BJ (cell line): ENCODE results near the gene CUL5. TPM values are rescaled to one million over a fixed set of nuclear protein-coding genes. Genes with fewer than 3 reads are reported as not detected.
"Not testable (repeated sequence)": the region's sequence is repeated elsewhere in the genome, so short reads cannot be mapped to it uniquely, and the experiment has no call there.

Source experiments
- CTCF ChIA-PET: fragments of 350-600 bp; formaldehyde crosslinking; extraction: SDS; loops from one replicate; lab custom pipeline; 2021; ENCODE audit warnings: antibody characterized with exemption, inconsistent platforms; lab: Yijun Ruan, JAX
- POLR2A ChIA-PET: fragments of 300-600 bp; sonication (Branson Sonifier 250); formaldehyde crosslinking; extraction: SDS; loops from one replicate; lab custom pipeline; 2021; ENCODE audit warnings: antibody characterized with exemption; lab: Charles Lee
- DNase-seq: peaks from one replicate; pipeline ENCODE4 v3.0.0-alpha.2; 2011; ENCODE audit warnings: low read depth
- H3K27me3 ChIP-seq: 2 replicates; pipeline ENCODE4 v1.6.0; 2011; ENCODE audit warnings: low read length; ENCODE audit not compliant: control insufficient read depth, insufficient read depth
- H3K36me3 ChIP-seq: 2 replicates; pipeline ENCODE4 v1.5.1; 2011; ENCODE audit warnings: low read length; ENCODE audit not compliant: control insufficient read depth, insufficient read depth
- H3K4me3 ChIP-seq: 2 replicates; pipeline ENCODE4 v1.5.1; 2011; ENCODE audit warnings: low read depth, mild to moderate bottlenecking, control low read depth, low read length
- CTCF ChIP-seq: IDR thresholded peaks from 2 replicates; pipeline ENCODE4 v1.5.1; 2011; ENCODE audit warnings: low read depth, mild to moderate bottlenecking, control low read depth, inconsistent platforms, low read length, moderate library complexity; ENCODE audit not compliant: insufficient read depth
- polyA plus RNA-seq: library from polyadenylated mRNA; depleted of rRNA; stranded (reverse); fragments of >200 nt; gene quantifications from 2 replicates; pipeline ENCODE4 v1.2.3, GENCODE V29; 2011

The CUL5 gene
- polyA plus RNA-seq, 1 experiment = 16.8 TPM

GRCh38 chr11:108122166-108122628 is 113.5 kb downstream of the CUL5 start:
- no peaks in the 10 kb centered on the region for H3K27me3 ChIP-seq
- POLR2A ChIA-PET = no interaction called here
- no peak for DNase-seq
- CTCF ChIA-PET = interaction anchor here (0.7 kb wide), 1 partner anchor 526 kb away, joined by 3 read pairs; no protein-coding TSS in a partner anchor
- no peaks in the 10 kb centered on the region for H3K36me3 ChIP-seq
- peak overlapping the region; percentile 54 for H3K4me3 ChIP-seq
- TF ChIP-seq CTCF = no peak

GRCh38 chr11:108125096-108125495 is 116.4 kb downstream of the CUL5 start:
- ChIA-PET POLR2A (no interaction called here), CTCF (interaction anchor here (0.6 kb wide), 1 partner anchor 96 kb away, joined by 3 read pairs; no protein-coding TSS in a partner anchor)
- no peak for DNase-seq
- TF ChIP-seq CTCF = no peak
- Histone ChIP-seq H3K27me3 (no peaks in the 10 kb centered on the region), H3K4me3 (no peak overlapping the region), H3K36me3 (no peaks in the 10 kb centered on the region)

- TF ChIP-seq CTCF = no peak
- DNase-seq = no peak
- Histone ChIP-seq H3K36me3 (no peaks in the 10 kb centered on the region), H3K27me3 (no peaks in the 10 kb centered on the region), H3K4me3 (no peak overlapping the region)
- CTCF ChIA-PET = interaction anchor here (0.7 to 1.0 kb wide), 2 partner anchors 12 to 1358 kb away, joined by 3 read pairs; no protein-coding TSS in a partner anchor
- POLR2A ChIA-PET = no interaction called here
These were observed 120.1 kb downstream of the CUL5 start for GRCh38 chr11:108128772-108129171.

GRCh38 chr11:108131993-108132392 is 123.3 kb downstream of the CUL5 start:
- CTCF ChIA-PET = no interaction called here
- no peak for TF ChIP-seq CTCF
- no peak overlapping the region for H3K4me3 ChIP-seq
- POLR2A ChIA-PET = no interaction called here
- H3K27me3 ChIP-seq = no peaks in the 10 kb centered on the region
- no peak for DNase-seq
- no peaks in the 10 kb centered on the region for H3K36me3 ChIP-seq

- POLR2A ChIA-PET, DNase-seq, H3K36me3 ChIP-seq, H3K4me3 ChIP-seq, H3K27me3 ChIP-seq, CTCF ChIA-PET: not testable (repeated sequence)
These were observed 124.4 kb downstream of the CUL5 start for GRCh38 chr11:108132993-108133538.
